ENCODE measurements around the gene VPREB3. TPM values are rescaled to one million over a fixed set of nuclear protein-coding genes. Genes with fewer than 3 reads are reported as not detected.
A peak's percentile ranks its signal among the peaks of the same experiment; 100 is the strongest.

VPREB3 gene
- total and polyA plus RNA-seq, 2 of the 8 experiments (the other 6 are each of a cell fraction or from before 2014, with no cell fraction given), result 0.52 to 4.6 TPM

DNA sequence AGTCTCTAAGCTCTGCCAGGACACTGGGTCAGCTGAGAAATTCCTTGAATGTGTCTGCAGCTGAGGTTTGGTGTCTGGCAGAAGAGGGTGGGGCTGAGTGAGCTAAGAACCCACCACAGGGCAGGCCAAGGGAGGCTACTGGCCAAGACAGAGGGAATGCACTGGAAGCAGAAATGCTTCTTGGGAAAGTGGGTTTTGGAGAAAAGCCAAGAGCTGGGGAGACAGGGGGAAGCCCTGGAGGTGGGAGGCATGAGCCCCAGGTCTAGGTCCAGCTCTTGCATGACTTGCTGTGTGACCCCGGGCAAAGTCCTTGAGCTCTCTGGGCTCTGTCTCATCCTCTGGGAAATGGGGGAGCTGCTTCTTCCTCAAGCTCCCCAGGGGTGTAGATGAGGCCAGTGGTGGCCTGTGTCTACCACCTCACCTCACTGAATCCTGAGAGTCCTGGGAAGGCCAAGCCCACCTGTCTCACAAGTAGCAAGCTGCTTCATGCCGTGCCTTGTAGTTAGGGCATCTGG, 20.8 kb upstream of the VPREB3 start:
- Histone ChIP-seq H3K56ac (replicated peaks; ENCODE audit: insufficient read length, low read depth, low read length) (no peak overlapping the region), H2AK5ac (ENCODE audit: low read depth, low read length) (no peak overlapping the region), H2AFZ (ENCODE audit: low read length) (no peak overlapping the region), H3K36me3 (ENCODE audit: control insufficient read depth in 2 of 4, insufficient read depth in 4 of 4, low read length in 3 of 4) (no peaks in the 10 kb centered on the region), H4K91ac (replicated peaks; ENCODE audit: insufficient read length, low read length) (no peak overlapping the region), H3K4ac (replicated peaks; ENCODE audit: insufficient read length, low read depth, low read length) (no peak overlapping the region), H3K4me3 (ENCODE audit: extremely low read depth in 1 of 4, insufficient read depth in 2 of 4, low read depth in 3 of 4, low read length in 4 of 4) (no peak overlapping the region), H3K79me2 (ENCODE audit: control insufficient read depth in 1 of 2, insufficient read depth in 2 of 2, low read length in 2 of 2) (no peaks in the 10 kb centered on the region), H3K23ac (ENCODE audit: insufficient read length) (no peak overlapping the region), H2BK15ac (ENCODE audit: low read length) (no peak overlapping the region), H2BK12ac (ENCODE audit: low read depth, low read length) (no peak overlapping the region), H2BK120ac (replicated peaks; ENCODE audit: low read depth, low read length) (no peak overlapping the region), H3K79me1 (ENCODE audit: low read depth, low read length) (no peaks in the 10 kb centered on the region), H4K20me1 (replicated peaks in 1 of 2; ENCODE audit: control insufficient read depth in 1 of 2, insufficient read depth in 2 of 2, low read length in 2 of 2) (peaks cover 2 to 4% of the 10 kb centered on the region in 2 experiments), H4K8ac (ENCODE audit: extremely low read depth, insufficient read depth, low read length) (no peak overlapping the region), H3K4me1 (replicated peaks in 1 of 4; ENCODE audit: control insufficient read depth in 3 of 4, insufficient read depth in 4 of 4, low read length in 3 of 4) (peaks cover 0 to 14% (median 5%) of the 10 kb centered on the region in 4 experiments; a peak in 3 of 7 replicates), H3K18ac (ENCODE audit: extremely low read depth, low read length) (no peak overlapping the region; the same call in 1 of the 2 replicates), H2BK20ac (ENCODE audit: low read length) (no peak overlapping the region), H3K14ac (ENCODE audit: insufficient read length) (no peak overlapping the region), H3K9ac (replicated peaks in 1 of 4; ENCODE audit: extremely low read depth in 1 of 4, low read depth in 3 of 4, low read length in 3 of 4) (no peak overlapping the region), H3K27me3 (replicated peaks in 1 of 4; ENCODE audit: control insufficient read depth in 3 of 4, extremely low read depth in 1 of 4, insufficient read depth in 3 of 4, low read length in 3 of 4) (peaks cover 0 to 20% (median 14%) of the 10 kb centered on the region in 4 experiments; a peak in 5 of 7 replicates), H4K5ac (ENCODE audit: insufficient read length, low read depth, low read length) (no peak overlapping the region), H2BK5ac (ENCODE audit: low read depth, low read length) (no peak overlapping the region; the same call in 1 of the 2 replicates), H3K9me3 (ENCODE audit: insufficient read depth in 2 of 2, low read depth in 1 of 2, low read length in 1 of 2) (no peaks in the 10 kb centered on the region), H3K4me2 (ENCODE audit: insufficient read depth in 1 of 2, low read depth in 2 of 2, low read length in 2 of 2) (no peak overlapping the region), H3K23me2 (ENCODE audit: low read depth, low read length) (peaks cover 11% of the 10 kb centered on the region; the same call in 1 of the 2 replicates), H3K27ac (ENCODE audit: low read depth, low read length) (no peak overlapping the region)
- ChIA-PET CTCF (ENCODE audit: partially characterized antibody) (interaction anchor here (0.8 to 5.8 kb wide), 5 partner anchors 10 to 75 kb away, joined by 4 to 42 read pairs (median 8); partner anchors contain the start of gene SMARCB1), POLR2A (ENCODE audit: partially characterized antibody) (interaction anchor here (1.2 to 5.7 kb wide), 4 partner anchors 10 to 119 kb away, joined by 3 to 45 read pairs (median 5); partner anchors contain the start of genes MIF and SMARCB1)
- DNase-seq (ENCODE audit: low read depth in 1 of 2, low spot score in 2 of 2) (no peak), FAIRE-seq (no peak)
- TF ChIP-seq KDM1A (IDR thresholded peaks at IDR 0.05; ENCODE audit: borderline replicate concordance, low read length), result peak; percentile 25; the same call in 1 of the 2 replicates
- no peak for TF ChIP-seq BACH1 (IDR thresholded peaks at IDR 0.05; ENCODE audit: low read length)
- no peak for TF ChIP-seq RNF2 (IDR thresholded peaks at IDR 0.05; ENCODE audit: borderline replicate concordance, low read depth, low read length, missing control alignments, poor library complexity, severe bottlenecking)
- no peak for TF ChIP-seq TAF1 (IDR thresholded peaks at IDR 0.05; ENCODE audit: low read depth, low read length)
- TF ChIP-seq EZH2 (IDR thresholded peaks at IDR 0.05; ENCODE audit: low read depth, low read length, severe bottlenecking), result no peak
- WGBS, 2 experiments (ENCODE audit: extremely low coverage in 1 of 2, insufficient coverage in 1 of 2, insufficient read length in 1 of 2, insufficient replicate concordance in 2 of 2, low coverage in 1 of 2, low lambda C conversion rate in 2 of 2, missing lambda C conversion rate in 1 of 2), result 90% methylated on average over 2 of the region's 2 CpGs; no CpG with 5 or more reads in 1 of the 2 experiments
